Gastroesophageal sphincter (tissue), 4 donors: ENCODE results near the gene FBP2. TPM values are rescaled to one million over a fixed set of nuclear protein-coding genes. Genes with fewer than 3 reads are reported as not detected.

Experiments
- ATAC-seq: fragments of 150-250 bp; one replicate; pipeline ENCODE4 v1.9.1; 2016; ENCODE audit warnings: mild to moderate bottlenecking, moderate library complexity
- H3K27ac ChIP-seq, 4 donors: fragments of 200-600 bp; sonication (generic) in 3 of 4; 1 replicate in 3 of 4; 2 replicates in 1 of 4; pipeline ENCODE4 v1.5.1; 2016 to 2019
- H3K27me3 ChIP-seq: fragments of 200-600 bp; sonication (generic); one replicate; pipeline ENCODE4 v1.5.1; 2019
- H3K36me3 ChIP-seq, 2 donors: fragments of 200-600 bp; sonication (generic); one replicate each; pipeline ENCODE4 v1.5.1; 2019; ENCODE audit warnings: control low read depth in 1 of 2
- H3K4me1 ChIP-seq, 3 donors: fragments of 200-600 bp; sonication (generic); 1 replicate in 2 of 3; 2 replicates in 1 of 3; pipeline ENCODE4 v1.5.1; 2016 to 2019; ENCODE audit warnings: control low read depth in 2 of 3
- H3K4me3 ChIP-seq, 2 donors: fragments of 200-600 bp; sonication (generic); one replicate each; pipeline ENCODE4 v1.5.1; 2019; ENCODE audit warnings: mild to moderate bottlenecking in 1 of 2, moderate library complexity in 1 of 2
- H3K9me3 ChIP-seq, 3 donors: fragments of 200-600 bp; sonication (generic); one replicate each; pipeline ENCODE4 v1.5.1; 2017 to 2019; ENCODE audit warnings: control low read depth in 2 of 3
- CTCF ChIP-seq, 4 experiments: fragments of 200-600 bp in 2 of 4; fragments of 450-650 bp in 2 of 4; sonication (generic) in 1 of 4; IDR thresholded peaks; one replicate each; pipeline ENCODE4 v1.5.1; 2017 to 2019; ENCODE audit warnings: antibody characterized with exemption in 4 of 4, mild to moderate bottlenecking in 2 of 4, moderate library complexity in 2 of 4
- EP300 ChIP-seq: sonication (generic); formaldehyde crosslinking; IDR thresholded peaks from one replicate; pipeline ENCODE4 v1.6.1; 2017; ENCODE audit warnings: antibody characterized with exemption, mild to moderate bottlenecking
- POLR2A ChIP-seq, 2 donors: fragments of 450-650 bp; IDR thresholded peaks; one replicate each; pipeline ENCODE4 v1.6.1; 2017; ENCODE audit warnings: antibody characterized with exemption in 2 of 2, mild to moderate bottlenecking in 2 of 2, moderate library complexity in 1 of 2
- POLR2AphosphoS5 ChIP-seq: sonication (generic); formaldehyde crosslinking; IDR thresholded peaks from one replicate; pipeline ENCODE4 v1.6.1; 2017; ENCODE audit warnings: antibody characterized with exemption
- WGBS, 2 donors: methylation state at CpG; one replicate each; pipeline ENCODE4 v1.1.5; 2018; ENCODE audit warnings: low coverage in 1 of 2; 5-methylcytosine and 5-hydroxymethylcytosine counted together
- total RNA-seq, 4 donors: library from RNA; depleted of rRNA; stranded (reverse); fragments of >200 nt; gene quantifications; one replicate each; pipeline ENCODE4 v1.1.0, GENCODE V29; 2016

Gene FBP2
- total RNA-seq, 4 donors from 2014 or later: not detected

- no peak for ATAC-seq
- Histone ChIP-seq H3K9me3 (no peaks in the 10 kb centered on the region), H3K36me3 (no peaks in the 10 kb centered on the region), H3K27me3 (no peaks in the 10 kb centered on the region), H3K27ac (no peak overlapping the region), H3K4me3 (no peak overlapping the region), H3K4me1 (peaks cover 0 to 10% (median 0%) of the 10 kb centered on the region in 3 donors)
- no peak for TF ChIP-seq POLR2AphosphoS5
- TF ChIP-seq CTCF (IDR thresholded peaks at IDR 0.05): no peak
- no peak for TF ChIP-seq POLR2A (IDR thresholded peaks at IDR 0.05)
- TF ChIP-seq EP300: no peak
- 13 to 57% methylated on average over 1 to 3 of the region's 5 CpGs for WGBS, 2 donors
These were observed 37.2 kb upstream of the FBP2 start for GRCh38 chr9:94630833-94631232.

- 100% methylated on average over 1 of the region's 3 CpGs; no CpG with 5 or more reads in 1 of the 2 donors for WGBS, 2 donors
- Histone ChIP-seq H3K27ac (no peak overlapping the region), H3K36me3 (no peaks in the 10 kb centered on the region), H3K4me3 (no peak overlapping the region), H3K4me1 (peaks cover 0 to 10% (median 0%) of the 10 kb centered on the region in 3 donors), H3K9me3 (no peaks in the 10 kb centered on the region), H3K27me3 (no peaks in the 10 kb centered on the region)
- no peak for ATAC-seq
- TF ChIP-seq POLR2A (IDR thresholded peaks at IDR 0.05): no peak
- no peak for TF ChIP-seq POLR2AphosphoS5
These were observed 36.7 kb upstream of the FBP2 start for GRCh38 chr9:94630281-94630680.

- peaks cover 0 to 10% (median 0%) of the 10 kb centered on the region in 3 donors for H3K4me1 ChIP-seq
- no peak for ATAC-seq
- H3K27me3 ChIP-seq: no peaks in the 10 kb centered on the region
- H3K9me3 ChIP-seq: no peaks in the 10 kb centered on the region
- no peak overlapping the region for H3K27ac ChIP-seq
- TF ChIP-seq POLR2A (IDR thresholded peaks at IDR 0.05): no peak
- TF ChIP-seq EP300: no peak
- no peak for TF ChIP-seq CTCF (IDR thresholded peaks at IDR 0.05)
- TF ChIP-seq POLR2AphosphoS5: no peak
- 83% methylated on average over 4 of the region's 6 CpGs; no CpG with 5 or more reads in 1 of the 2 donors for WGBS, 2 donors
- no peaks in the 10 kb centered on the region for H3K36me3 ChIP-seq
- no peak overlapping the region for H3K4me3 ChIP-seq
These were observed 33.7 kb upstream of the FBP2 start for GRCh38 chr9:94627287-94627686.

- 50 to 65% methylated on average over 9 to 10 of the region's 12 CpGs for WGBS, 2 donors
These were observed 32.2 kb upstream of the FBP2 start for GRCh38 chr9:94625835-94626234.

GRCh38 chr9:94624629-94625028 is 31.0 kb upstream of the FBP2 start:
- H3K4me1 ChIP-seq: no peaks in the 10 kb centered on the region
- H3K27ac ChIP-seq: no peak overlapping the region
- 52 to 67% methylated on average over 2 of the region's 4 CpGs for WGBS, 2 donors
- no peak overlapping the region for H3K4me3 ChIP-seq
- no peaks in the 10 kb centered on the region for H3K9me3 ChIP-seq
- no peak for ATAC-seq
- H3K36me3 ChIP-seq: no peaks in the 10 kb centered on the region
- TF ChIP-seq CTCF (IDR thresholded peaks at IDR 0.05): no peak
- TF ChIP-seq POLR2A (IDR thresholded peaks at IDR 0.05): no peak
- TF ChIP-seq POLR2AphosphoS5: no peak
- TF ChIP-seq EP300: no peak
- no peaks in the 10 kb centered on the region for H3K27me3 ChIP-seq

More at GRCh38 chr9:94625835-94626234, 32.2 kb upstream of the FBP2 start:
- no peaks in the 10 kb centered on the region for H3K36me3 ChIP-seq
- no peak for ATAC-seq
- TF ChIP-seq EP300 (no peak), POLR2AphosphoS5 (no peak), CTCF (IDR thresholded peaks at IDR 0.05) (no peak)
- no peaks in the 10 kb centered on the region for H3K9me3 ChIP-seq
- no peak overlapping the region for H3K4me3 ChIP-seq
- H3K27ac ChIP-seq: no peak overlapping the region
- H3K4me1 ChIP-seq: peaks cover 0 to under 1% (median 0%) of the 10 kb centered on the region in 3 donors
- H3K27me3 ChIP-seq: no peaks in the 10 kb centered on the region
